Measurements from ENCODE around the gene SLC47A2. TPM values are rescaled to one million over a fixed set of nuclear protein-coding genes. Genes with fewer than 3 reads are reported as not detected.

SLC47A2 gene
- total RNA-seq, 1 donor from 2014 or later = not detected

DNA sequence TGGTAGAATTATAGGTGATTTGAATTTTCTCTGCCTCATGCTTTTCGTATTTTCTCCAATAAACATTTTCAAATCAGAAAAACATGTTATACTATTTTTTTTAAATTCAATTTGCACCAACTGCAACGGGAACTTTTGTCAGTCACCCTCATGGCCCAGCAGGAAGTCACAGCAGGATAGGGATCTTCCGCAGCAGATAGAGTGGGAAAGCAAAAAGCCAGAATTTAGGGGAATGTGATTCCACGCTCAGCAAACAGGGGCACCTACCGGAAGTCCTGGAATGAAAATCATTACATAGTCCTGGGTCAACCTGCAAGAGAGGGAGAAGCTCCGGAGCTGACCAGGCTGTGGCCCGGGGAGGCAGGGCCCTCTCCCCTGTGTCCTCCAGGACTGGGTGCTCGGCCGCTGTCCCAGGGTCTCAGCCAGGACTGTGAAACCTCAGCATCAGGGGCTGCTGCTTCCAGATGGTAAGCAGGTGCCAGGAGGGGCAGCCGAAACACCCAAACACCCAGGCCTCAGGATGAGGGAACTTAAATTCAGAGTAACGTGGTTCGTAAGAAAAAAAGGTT lies 3.9 kb downstream of the SLC47A2 start:
- H3K36me3 ChIP-seq = no peaks in the 10 kb centered on the region
- H3K9me3 ChIP-seq = no peaks in the 10 kb centered on the region
- H3K4me1 ChIP-seq = no peaks in the 10 kb centered on the region
- TF ChIP-seq, protein P1, sequence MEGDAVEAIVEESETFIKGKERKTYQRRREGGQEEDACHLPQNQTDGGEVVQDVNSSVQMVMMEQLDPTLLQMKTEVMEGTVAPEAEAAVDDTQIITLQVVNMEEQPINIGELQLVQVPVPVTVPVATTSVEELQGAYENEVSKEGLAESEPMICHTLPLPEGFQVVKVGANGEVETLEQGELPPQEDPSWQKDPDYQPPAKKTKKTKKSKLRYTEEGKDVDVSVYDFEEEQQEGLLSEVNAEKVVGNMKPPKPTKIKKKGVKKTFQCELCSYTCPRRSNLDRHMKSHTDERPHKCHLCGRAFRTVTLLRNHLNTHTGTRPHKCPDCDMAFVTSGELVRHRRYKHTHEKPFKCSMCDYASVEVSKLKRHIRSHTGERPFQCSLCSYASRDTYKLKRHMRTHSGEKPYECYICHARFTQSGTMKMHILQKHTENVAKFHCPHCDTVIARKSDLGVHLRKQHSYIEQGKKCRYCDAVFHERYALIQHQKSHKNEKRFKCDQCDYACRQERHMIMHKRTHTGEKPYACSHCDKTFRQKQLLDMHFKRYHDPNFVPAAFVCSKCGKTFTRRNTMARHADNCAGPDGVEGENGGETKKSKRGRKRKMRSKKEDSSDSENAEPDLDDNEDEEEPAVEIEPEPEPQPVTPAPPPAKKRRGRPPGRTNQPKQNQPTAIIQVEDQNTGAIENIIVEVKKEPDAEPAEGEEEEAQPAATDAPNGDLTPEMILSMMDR (IDR thresholded peaks at IDR 0.05) = no peak
- peak in 1 of 2 donors; percentile 28 for DNase-seq (ENCODE audit: low spot score in 2 of 2)
- no peaks in the 10 kb centered on the region for H3K27me3 ChIP-seq
- intact Hi-C loops (cut with DNase I) = no loop called here
- H3K27ac ChIP-seq = no peak overlapping the region
- H3K4me3 ChIP-seq = no peak overlapping the region

DNA sequence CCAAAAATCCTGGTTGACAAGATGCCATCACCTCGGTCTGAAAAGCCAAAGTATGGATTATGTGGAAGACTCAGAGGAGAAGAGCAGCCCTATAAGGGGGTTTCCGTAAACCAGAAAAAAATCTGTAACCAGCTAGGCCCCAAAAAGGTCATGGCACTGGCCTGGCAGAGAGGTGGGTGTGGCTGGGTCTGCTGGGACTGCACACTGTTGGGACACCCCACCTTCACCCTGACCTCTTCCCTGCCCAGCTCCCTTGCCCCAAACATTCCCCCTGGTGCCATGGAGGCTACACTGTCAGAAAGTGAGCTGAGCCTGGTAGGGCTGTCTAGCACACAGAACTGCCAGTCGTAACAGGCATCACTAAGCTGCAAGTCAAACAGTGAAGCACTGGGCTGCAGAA lies 6.5 kb downstream of the SLC47A2 start:
- no peaks in the 10 kb centered on the region for H3K36me3 ChIP-seq
- H3K27me3 ChIP-seq = no peaks in the 10 kb centered on the region
- no peak overlapping the region for H3K27ac ChIP-seq
- intact Hi-C loops (cut with DNase I) = no loop called here
- peak in 1 of 2 donors; percentile 16 for DNase-seq (ENCODE audit: low spot score in 2 of 2)
- no peaks in the 10 kb centered on the region for H3K9me3 ChIP-seq
- H3K4me1 ChIP-seq = no peaks in the 10 kb centered on the region
- no peak overlapping the region for H3K4me3 ChIP-seq
- TF ChIP-seq, protein P1 (IDR thresholded peaks at IDR 0.05) = no peak

DNA sequence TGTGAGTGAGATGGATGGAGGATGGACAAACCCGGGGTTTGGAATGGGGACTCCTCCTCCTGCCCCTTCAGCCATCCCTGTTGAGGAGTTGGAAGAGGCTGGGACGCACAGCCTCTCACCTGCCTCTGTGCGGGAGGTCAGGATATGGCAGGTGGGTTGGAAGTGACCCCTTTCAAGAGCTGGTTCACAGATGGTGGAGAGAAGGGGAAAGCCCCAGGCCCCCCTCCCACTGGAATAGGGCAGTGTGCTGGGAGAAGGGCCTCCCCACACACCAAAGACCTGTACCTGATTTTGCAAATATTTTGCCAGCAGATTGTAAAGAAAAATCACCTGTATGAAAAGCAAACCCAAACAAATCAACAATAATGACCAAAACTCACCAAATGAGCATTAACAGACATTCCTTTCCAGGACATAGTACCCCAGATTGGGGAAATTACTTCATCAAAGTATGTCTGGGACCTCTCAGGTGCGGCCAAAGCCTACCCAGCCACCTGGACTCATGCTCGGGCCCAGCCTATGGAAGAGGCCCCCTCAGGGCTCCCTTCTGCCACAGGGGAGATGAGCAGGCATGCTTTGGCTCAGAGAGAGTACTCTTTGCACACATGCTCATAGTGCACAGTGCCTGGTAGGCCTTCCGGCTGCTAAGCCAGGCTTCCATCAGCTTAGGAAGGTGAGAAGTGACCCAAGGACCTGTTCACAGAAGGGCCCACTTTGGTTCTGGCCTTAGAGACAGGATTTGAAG lies 7.8 kb downstream of the SLC47A2 start:
- Histone ChIP-seq H3K4me3 (no peak overlapping the region), H3K4me1 (peaks cover 7 to 10% of the 10 kb centered on the region in 2 donors), H3K36me3 (no peaks in the 10 kb centered on the region), H3K27ac (no peak overlapping the region), H3K27me3 (no peaks in the 10 kb centered on the region), H3K9me3 (no peaks in the 10 kb centered on the region)
- intact Hi-C loops (cut with DNase I) = no loop called here
- TF ChIP-seq, protein P1 (IDR thresholded peaks at IDR 0.05) = no peak
- no peak for DNase-seq (ENCODE audit: low spot score in 2 of 2)

DNA sequence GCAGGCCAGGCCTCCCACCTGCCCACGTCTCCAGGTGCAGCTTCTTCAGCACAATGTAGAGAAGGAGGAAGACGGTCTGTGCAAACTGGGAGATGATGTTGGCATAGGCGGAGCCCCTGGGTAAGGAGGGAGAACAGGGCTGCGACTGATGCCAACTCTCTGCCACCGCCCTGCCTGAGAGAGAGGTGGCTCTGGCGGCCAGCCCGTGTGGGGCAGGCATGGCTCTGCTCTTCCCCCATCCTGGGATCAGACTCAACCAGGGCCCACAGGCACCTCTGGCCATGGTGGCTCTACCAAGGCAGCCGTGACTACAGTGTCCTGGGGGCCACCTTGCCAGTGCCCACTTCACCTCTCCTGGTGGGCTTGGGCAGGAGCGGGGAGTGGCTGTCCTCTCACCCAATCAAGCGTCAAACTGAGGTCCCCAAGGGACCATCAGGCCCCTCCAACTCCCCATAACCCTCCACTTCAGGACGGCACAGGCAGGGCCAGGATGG lies 8.6 kb downstream of the SLC47A2 start:
- no peaks in the 10 kb centered on the region for H3K27me3 ChIP-seq
- intact Hi-C loops (cut with DNase I) = no loop called here
- TF ChIP-seq, protein P1 (IDR thresholded peaks at IDR 0.05) = no peak
- H3K36me3 ChIP-seq = no peaks in the 10 kb centered on the region
- no peak for DNase-seq (ENCODE audit: low spot score in 2 of 2)
- H3K27ac ChIP-seq = no peak overlapping the region
- H3K4me1 ChIP-seq = peaks cover 7 to 13% of the 10 kb centered on the region in 2 donors
- no peaks in the 10 kb centered on the region for H3K9me3 ChIP-seq
- H3K4me3 ChIP-seq = no peak overlapping the region

DNA sequence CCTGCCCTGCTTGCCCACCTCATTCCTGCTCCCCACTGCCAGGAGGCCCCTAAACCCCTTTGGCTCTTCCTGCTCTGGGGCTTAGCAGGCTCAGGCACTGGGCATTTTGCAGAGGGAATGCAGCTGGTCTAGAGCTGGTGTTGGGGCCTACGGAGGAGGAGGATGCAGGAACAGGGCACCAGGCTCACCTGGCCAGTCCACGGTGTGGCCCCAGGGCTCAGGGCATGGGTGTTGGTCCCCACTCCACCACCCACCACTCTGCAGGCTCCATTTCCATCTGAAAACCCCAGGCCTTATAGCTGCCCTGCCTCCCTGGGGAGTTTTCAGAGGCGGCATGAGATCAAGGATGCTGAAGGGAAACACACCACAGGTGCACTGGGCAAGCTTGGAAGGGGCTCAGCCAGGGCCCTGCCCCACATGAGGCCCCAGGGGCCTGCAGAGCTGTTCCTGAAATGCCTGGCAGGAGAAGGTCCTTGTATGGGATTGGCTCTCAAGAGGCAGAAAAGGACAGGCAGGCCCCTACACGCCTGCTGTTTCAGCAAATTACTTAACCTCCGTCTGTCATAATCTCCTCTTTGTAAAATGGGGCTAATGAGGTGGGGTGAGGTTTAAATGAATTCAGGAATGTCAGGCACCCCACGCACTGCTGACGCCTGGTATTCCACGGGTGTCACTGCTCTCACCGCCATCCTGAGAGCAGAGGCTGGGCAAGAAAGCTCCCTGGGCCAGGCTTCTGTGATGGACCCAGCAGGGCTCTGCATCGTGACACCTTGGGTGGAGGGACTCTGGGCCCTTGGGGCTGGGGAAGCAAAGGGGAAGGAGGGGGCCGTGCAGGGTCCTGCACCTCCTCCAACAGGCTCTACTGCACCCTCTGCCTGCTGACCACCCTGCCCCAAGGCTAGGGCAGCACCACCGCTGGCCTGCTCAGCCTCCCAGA lies 9.3 kb downstream of the SLC47A2 start:
- Histone ChIP-seq H3K4me1 (peaks cover 7 to 13% of the 10 kb centered on the region in 2 donors), H3K36me3 (no peaks in the 10 kb centered on the region), H3K27ac (no peak overlapping the region), H3K9me3 (no peaks in the 10 kb centered on the region), H3K4me3 (no peak overlapping the region), H3K27me3 (no peaks in the 10 kb centered on the region)
- intact Hi-C loops (cut with DNase I) = no loop called here
- DNase-seq (ENCODE audit: low spot score in 2 of 2) = no peak
- TF ChIP-seq, protein P1 (IDR thresholded peaks at IDR 0.05) = no peak
